DMS79 treated with DMSO at 0.1 percent for 48 hours (cell line): ENCODE data around the gene DTL.

ENCODE experiments used
- DNase-seq: peaks from one replicate; lab custom pipeline; 2025; lab: John Stamatoyannopoulos, UW

Gene DTL

DNA sequence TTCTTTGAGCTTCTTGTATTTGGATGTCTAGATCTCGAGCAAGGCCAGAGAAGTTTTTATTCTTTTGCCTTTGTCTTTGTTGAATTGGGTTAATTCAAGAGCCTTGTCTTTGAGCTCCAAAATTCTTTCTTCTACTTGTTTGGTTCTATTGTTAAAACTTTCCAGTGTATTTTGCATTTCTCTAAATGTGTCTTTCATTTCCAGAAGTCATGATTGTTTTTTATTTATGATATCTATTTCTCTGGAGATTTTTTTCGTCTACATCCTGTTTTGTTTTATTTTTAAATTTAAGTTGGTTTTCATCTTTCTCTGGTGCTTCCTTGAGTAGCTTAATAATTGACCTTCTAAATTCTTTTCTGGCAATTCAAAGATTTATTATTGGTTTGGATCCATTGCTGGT is 61.8 kb downstream of the DTL start:
- DNase-seq = no peak

DNA sequence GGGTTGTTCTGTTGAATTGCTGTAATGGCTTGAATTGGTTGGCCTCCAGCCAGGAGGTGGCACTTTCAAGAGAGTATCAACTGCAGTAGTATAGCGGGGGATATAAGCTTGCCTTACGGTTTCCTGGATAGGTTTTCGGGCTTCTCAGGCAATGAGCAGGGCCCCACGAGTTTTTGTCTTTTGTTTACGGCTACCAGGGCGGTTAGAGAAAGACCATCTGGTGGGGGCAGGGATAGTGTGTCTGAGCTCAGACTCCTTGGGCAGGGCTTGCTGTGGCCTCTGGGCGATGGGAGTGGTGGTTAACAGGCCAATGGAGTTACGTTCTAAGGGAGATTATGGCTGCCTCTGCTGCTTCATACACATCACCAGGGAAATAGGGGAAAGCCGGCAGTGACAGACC is 62.8 kb downstream of the DTL start:
- no peak for DNase-seq

DNA sequence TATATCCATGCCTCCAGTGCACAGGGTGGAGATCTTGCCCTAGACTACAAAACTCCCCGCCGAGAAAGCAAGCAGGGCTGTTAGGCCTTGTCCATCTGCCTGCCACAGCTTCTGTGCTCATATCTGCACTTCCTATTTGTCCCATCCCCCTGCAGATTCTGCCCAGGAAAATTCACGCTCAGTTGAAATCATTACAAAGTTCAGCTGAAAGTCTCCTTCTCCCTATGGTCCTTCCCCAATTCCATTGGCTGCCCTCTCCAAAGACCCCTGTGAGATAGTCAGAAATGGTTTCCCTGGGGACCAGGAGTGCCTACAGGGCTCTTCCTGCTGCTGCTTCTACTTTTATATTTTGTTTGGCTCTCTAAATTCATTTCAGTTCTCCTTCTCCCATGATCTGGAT is 63.2 kb downstream of the DTL start:
- DNase-seq = no peak

DNA sequence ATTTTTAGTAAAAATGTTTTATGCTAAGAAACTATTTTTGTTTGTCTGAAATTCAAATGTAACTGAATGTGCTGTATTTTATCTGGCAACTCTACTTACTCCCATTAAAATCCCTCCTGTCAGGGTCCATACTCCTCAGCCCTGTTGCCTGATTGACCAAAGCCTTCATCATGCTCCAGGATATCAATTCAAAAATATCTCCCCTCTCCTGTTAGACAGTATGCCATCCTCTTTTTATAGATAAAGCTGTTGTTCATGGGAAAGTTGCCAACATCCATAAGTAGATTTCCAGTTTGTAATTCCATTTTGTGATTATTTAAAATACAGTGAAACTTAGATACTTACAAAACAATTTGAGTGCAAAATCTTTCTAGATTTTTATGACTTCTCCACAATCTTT is 65.7 kb downstream of the DTL start:
- DNase-seq = no peak

DNA sequence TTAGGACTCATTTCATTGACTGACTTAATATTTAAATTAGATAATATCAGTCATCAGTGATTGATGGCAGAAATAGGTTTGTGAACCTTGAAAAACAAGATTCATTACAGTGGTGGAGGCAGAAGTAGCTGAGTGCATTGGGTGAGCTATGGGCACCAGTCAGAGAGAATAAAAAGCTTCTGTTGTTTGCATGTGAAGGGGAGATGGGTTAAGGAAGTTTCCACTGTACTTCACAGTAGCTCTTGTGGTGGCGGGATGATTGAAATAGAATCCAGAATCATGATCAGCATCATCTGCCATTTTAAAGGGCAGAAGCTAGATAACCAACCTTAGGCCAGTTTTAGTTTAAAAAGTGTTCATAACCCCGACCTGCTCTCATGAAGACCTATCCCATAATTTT is 66.2 kb downstream of the DTL start:
- no peak for DNase-seq

DNA sequence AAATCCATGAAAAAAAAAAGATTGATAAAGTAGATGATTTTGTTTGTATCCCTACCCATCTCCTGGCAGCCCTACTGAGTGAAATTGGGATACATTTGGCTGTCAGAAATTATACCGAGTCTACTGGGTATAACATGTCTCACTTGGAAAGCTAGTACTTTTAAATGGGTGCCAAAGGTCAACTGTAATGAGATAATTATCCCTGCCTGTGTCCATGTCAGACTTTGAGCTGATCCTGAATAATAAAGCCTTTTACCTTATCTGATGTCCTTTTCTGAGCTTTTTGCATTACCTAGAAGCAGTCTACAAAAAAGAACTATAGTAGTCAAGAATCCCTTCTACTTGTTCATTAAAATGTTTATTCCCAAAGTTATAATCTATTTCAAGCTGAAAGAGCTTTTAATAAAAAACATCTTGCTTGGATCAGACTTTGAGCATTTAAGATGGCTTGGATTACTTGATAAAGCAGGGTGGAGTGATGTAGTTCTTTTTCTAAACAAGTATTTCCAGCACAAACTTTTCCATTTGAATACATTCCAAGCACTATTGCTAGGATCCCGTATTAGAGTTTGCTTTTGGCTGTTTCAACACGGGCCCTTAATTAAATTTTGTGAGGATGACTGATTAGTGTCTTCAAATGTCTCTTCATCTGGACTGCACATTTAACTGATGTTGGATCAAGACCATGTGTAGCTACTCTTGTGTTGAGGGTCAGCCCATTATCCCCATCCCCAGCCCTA is 69.2 kb downstream of the DTL start:
- no peak for DNase-seq

DNA sequence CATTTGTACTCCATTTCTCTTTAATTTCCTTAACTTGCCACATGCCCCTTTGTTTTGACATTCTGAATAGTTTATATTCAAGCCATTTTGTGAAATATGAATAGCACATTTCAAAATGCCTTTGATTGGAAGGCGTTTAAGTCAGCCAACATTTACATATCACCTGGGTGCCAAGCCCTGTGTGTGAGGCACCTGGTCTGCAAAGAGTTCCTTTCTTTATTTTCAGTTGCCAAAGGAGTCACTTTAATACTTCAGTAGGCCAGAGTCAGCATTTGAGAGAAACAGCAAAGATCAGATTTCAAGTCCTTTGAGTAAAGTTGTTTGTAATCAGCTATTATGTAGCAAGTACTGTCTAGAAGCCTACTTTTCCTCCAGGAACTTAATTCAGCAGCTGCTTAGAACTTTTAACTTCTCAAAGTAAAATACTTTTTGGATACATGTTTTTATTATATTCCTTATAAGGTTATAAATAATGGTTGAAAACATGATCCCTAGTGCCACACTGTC is 70.8 kb downstream of the DTL start:
- no peak for DNase-seq

DNA sequence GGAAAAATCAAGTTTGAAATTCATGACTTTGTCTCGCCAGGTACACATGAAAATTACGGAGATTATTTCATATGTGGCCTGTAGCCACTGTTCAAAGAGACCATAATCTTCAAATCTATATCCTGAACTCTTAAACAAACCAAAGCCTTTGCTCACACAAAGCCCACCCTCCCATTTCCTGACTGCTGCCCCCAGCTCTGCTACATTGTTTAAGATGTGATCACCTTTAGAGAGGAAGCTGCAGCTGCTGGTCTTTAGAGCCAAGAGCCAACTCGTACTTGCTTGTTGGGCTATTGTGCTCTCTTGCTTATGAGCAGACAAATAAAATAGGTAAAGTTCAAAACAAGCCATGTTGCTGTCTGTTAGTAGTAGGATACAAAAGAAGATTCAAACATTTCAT is 71.9 kb downstream of the DTL start:
- no peak for DNase-seq

DNA sequence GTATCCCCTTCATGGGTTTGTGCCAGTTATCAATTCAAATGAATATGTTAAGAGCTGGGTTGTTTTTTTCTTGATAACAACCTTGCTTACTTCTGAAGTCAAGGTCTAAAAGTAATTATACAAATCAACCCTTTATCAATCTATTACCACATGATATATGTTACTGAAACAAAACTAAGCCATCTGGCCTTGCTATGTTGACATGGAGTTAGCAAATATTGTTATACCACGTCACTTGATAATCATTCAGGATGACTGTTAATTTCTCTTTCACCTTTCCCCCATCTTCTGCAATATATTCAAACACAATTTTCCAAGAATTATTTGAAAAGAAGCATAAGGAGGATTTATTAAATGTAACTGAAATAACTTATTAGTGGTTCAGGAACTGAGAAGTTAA is 72.6 kb downstream of the DTL start:
- DNase-seq = no peak

DNA sequence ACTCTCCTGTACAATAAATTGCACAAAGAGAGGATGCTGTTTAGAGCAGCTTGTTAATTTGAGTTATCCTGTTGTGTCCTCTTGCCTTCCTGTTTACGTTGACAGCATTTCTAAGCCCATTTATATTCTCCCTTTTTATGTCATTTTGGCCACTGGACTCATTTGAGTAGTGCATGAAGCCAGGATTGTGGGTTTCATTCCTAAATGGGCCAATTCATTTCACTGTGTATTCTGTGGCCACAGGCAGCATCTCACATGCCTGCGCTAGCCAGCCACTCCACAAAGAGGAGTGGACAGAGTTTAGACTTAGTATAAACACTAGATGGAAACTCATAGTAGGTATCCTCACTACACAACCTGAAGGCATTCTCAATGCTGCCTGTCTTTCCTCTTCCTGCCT is 73.4 kb downstream of the DTL start:
- no peak for DNase-seq

DNA sequence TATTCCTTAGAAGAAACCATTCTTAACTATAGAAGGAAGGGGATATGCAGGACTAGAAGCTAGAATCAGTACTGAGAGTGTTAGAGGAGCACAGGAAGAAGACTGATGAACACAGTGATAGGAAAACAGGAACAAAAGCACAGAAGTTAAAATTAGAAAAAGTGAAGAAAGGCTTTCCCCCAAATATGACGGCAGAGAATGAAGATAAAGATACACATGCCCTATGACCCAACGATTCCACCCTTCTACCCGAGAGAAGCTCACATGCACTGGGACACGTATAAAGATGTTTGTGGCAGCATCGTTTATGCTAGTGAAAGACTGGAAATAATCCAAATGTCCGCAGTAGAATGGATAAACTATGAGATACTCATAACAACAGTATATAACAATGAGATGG is 74.2 kb downstream of the DTL start:
- no peak for DNase-seq

DNA sequence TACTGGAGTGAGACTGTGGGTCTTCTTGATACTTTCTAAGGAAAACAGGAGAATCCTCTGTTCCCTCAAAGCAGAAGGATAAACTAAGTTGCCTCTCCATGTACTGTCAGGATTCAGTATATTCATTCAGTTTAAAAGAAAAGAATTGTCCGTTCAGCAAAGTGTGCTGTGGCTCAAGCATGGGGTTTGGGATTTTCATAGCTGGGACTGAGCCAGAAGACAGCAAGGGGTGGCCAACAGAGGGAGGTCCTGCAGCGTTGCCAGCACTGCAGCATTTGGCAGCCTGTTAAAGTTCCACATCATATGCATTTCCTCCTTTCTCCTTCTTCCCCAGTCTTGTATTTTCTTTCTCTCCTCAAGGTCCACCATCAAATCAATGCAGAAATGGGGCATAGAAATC is 75.1 kb downstream of the DTL start:
- DNase-seq = no peak

DNA sequence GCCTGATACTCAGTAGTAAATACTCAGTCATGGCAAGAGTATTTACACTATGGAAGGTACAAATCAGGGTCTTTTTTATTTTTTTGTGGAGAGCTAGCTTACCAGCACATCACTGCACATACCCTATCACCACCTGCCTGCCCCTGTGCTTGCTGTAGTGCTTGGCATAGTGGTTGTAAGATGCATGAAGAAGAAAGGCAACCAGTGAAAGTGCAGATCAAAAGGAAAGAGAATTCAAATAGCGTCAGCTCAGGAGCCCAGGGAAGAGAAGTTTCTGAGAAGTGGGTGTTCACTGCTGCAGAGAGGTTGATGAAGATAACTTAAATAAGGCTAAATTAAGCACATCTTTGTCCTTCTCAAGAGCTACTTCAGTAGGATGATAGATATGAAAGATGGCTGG is 76.0 kb downstream of the DTL start:
- no peak for DNase-seq

DNA sequence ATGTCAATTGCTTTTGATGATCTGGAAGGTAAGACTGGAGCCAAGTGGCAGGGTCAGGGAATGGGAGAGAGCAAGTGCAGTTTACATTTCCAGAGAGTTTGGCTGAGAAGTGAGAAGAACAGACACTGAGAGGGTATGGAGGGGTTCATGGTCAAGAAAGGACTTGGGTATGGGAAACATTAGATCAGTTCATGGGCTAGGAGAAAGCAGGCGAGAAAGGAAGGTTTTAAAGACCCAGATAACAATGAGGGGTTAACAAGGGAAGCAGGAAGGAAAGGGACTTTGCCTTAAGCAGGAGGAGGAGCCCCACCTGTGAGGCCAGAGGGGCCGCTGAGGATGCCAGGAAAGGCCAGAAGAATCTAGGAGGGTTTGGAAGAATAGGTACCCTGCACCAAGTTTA is 78.2 kb downstream of the DTL start:
- DNase-seq = no peak

DNA sequence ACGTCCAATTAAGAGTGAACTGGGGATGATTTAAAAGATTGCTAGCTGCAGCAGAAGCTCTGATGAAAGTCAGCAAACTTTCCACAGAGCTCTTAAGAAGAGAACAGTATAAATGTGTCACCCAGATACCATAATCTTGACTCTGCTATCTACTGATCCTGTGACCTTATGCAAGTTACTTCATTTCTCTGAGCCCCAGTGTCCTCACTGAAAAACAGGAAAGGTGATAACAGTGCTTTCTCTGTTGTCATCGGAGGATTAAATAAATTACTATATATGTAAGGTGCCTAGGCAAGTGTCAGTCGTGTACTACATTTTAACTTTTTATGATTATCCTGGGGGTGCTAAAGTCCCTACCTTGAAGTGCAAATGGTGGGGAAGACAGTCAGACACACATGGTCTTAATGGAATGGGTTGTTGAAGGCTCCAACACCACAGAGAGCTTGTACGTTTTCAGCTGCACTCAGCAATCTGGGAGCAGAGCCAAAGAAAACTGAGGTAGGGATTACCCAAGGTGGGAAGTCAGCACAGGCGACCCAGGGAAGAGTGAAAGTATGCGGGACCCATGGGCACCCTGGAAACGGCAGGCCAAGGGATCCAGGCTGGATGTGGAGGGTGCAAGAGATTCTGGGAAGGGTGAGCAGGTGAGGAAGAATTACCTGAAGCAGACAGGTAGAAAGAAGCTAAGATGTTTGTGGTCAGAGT is 82.8 kb downstream of the DTL start:
- DNase-seq = no peak

DNA sequence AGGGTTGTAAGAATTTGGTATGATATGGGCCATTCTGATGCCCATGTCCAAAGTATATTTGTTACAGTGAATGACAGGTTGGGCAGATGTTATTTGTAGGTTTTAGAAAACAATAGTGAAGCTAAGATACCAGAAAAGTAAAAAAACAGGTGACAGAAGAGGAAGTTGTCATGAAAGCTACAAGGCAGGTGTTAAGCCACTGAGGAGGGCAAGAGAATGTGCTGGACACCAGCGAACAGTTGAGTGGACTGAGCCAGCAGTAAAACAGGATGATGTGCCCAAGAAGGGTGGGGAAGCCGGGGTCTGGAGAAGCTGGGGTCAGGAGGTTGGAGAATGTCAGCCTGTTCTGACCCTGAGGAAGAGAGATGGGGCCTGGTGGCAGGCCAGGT is 83.3 kb downstream of the DTL start:
- no peak for DNase-seq

DNA sequence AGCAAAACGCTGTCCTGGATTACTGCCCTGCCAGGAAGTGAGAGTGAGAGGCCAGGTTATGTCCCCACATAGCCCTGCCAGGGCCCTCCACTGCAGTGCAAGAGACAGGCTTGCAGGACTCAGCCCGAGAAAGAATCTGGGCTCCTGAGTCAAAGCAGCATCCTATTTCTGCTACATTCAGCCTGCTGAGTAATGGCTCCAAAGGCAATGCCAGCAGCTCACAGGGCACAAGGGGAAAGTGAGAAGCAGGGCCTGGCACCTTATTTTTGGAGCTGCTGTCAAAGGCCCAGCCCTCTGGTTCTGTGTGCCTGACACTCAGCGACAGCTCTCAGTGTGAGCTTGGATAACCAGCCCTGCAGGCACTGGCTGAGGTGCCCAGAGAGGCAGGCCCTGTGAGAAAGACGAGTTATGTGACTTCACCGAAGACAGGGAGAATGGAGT is 83.9 kb downstream of the DTL start:
- DNase-seq = no peak

DNA sequence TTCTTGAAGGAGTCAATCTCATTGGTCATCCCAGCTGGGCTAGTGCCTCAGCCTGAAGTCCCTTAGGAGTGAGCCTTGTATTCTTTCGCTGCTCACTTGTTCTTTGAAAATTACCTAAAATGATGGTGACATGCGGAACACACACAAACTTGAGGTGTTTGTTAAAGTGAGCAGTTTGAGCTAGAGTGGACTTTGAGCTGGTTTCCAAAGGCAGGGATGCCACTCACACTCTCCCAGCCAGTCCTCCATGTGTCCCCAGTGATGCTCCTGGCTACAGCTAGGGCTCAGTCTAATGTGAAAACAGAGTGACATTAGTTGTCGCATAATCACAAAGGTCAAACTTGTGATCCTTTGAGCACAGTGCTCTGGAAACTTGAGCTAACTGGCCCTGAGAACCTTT is 84.3 kb downstream of the DTL start:
- no peak for DNase-seq

DNA sequence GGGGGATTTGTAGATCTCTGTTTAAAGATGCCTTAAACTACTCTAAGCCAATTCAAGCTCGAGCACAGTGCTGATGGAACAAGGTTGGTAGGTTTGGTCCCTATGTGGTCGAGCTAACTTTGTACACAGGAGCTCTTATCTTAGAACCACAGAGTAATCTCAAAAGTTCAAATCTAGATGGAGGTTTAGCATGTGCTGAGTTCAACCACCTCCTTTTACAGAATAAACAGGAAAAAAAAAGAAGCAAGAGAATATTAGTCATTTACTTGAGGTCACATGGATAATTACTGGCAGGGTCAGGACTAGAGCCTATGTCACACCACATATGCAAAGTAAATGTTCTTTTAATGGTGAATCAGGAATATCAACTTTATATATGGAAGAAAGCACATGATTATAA is 86.2 kb downstream of the DTL start:
- DNase-seq = no peak

DNA sequence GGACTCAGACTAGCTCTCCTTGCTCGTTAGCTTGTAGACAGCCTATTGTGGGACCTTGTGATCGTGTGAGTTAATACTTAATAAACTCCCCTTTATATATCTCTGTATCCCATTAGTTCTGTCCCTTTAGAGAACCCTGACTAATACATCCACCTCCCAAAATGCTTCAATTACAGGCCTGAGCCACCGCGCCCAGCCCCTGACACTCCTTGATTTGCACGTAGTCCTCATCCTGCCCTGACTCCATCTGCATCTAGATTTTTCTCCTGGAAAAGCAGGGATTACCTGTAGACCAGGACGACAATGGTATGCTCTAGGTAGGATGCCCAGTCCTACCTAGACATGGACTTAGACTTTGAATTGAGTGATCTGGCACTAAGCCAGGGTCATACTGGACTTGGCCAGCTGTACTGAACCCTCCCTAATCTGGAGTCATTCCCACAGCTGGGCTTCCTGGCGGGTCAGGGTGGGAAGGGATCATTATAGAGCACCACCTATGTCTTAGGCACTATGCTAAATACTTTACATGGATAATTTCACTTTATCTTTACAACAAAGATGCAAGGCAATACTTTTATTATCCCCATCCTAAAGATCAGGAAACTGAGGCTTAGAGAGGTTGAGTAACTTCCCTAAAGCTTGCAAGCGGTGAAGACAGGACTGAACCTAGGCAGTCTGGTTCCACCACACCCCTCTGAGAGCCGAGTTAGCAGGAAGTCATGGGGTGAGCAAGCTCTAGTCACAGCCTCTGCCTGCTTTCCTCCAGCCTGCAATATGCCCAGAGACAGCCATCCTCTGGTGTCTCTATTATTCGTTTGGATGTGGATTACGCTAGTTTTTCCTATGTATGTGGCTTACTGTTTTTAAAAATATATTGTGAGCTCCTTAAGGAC is 89.4 kb downstream of the DTL start:
- DNase-seq = no peak

DNA sequence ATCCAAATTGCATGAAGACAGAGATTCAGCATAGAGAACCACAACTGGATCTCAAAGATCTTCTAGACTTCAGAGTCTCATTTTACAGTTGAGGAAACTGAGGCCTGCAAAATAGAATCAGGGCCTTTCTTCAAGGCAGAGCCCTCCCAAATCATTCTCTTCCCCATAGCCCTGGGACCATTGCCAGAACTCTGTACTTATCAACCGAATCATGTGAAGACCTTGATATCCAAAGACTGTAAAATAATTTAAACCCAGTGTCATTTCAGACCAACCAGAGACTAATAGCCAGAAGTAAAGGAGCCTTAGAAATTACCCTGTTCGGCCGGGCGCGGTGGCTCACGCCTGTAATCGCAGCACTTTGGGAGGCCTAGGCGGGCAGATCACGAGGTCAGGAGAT is 90.1 kb downstream of the DTL start:
- DNase-seq = no peak

DNA sequence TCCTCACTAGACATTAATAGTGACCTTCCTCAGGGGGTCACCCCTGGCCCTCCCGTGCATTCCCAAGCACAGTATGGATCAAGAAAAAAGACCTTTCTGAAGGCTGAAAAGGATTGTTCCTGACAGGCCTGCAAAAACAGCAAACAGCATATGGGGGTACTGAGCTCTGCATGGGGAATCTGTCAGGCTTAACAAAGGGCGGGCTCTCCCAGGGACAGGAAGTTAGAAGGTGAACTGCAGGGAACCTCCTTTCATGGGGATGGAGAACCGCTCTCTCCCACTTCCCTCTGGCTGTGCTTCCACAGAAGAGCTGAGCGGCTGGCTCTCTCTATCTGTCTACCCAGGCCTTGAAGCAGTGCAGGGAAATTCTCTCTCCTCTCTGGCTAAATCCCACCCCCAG is 91.7 kb downstream of the DTL start:
- DNase-seq = no peak

DNA sequence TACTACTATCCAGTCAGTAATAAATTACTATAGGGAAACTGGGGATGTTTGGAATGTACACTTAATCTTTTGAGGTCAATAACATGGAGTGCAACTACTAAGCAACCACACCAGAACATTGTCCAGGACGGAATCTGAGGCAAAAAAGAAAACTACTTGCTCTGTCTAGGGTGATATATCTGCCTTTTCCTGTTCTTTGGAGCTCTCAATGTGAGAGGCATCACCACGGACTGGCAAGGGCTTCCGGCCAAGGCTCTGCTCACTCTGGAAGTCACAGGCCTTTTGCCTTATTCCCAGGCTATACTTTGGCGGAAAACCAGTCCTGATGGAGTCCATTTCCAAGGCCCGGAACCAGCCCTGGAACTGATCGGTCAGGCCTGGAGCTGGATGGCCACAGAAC is 94.2 kb downstream of the DTL start:
- no peak for DNase-seq
